Upper lobe of left lung (tissue), 4 donors: ENCODE measurements around the gene PBX4.

ENCODE experiments used
- EP300 ChIP-seq, 4 donors: sonication (generic); formaldehyde crosslinking; IDR thresholded peaks; one replicate each; pipeline ENCODE4 v1.5.1; 2017; ENCODE audit warnings: antibody characterized with exemption in 4 of 4, control low read depth in 2 of 4
- POLR2A ChIP-seq, 4 donors: fragments of 450-650 bp; IDR thresholded peaks; one replicate each; pipeline ENCODE4 v1.5.1; 2016 to 2017; ENCODE audit warnings: antibody characterized with exemption in 4 of 4, mild to moderate bottlenecking in 2 of 4
- POLR2AphosphoS5 ChIP-seq, 2 donors: sonication (generic); formaldehyde crosslinking; IDR thresholded peaks; one replicate each; pipeline ENCODE4 v1.5.1; 2017; ENCODE audit warnings: antibody characterized with exemption in 2 of 2
- TF ChIP-seq, protein P1 (sequence below), 6 experiments: fragments of 450-650 bp in 4 of 6; fragments of 200-600 bp in 2 of 6; sonication (generic) in 2 of 6; IDR thresholded peaks; one replicate each; pipeline ENCODE4 v1.5.1; 2016 to 2019; ENCODE audit warnings: antibody characterized with exemption in 6 of 6

- TF ChIP-seq, protein P1, sequence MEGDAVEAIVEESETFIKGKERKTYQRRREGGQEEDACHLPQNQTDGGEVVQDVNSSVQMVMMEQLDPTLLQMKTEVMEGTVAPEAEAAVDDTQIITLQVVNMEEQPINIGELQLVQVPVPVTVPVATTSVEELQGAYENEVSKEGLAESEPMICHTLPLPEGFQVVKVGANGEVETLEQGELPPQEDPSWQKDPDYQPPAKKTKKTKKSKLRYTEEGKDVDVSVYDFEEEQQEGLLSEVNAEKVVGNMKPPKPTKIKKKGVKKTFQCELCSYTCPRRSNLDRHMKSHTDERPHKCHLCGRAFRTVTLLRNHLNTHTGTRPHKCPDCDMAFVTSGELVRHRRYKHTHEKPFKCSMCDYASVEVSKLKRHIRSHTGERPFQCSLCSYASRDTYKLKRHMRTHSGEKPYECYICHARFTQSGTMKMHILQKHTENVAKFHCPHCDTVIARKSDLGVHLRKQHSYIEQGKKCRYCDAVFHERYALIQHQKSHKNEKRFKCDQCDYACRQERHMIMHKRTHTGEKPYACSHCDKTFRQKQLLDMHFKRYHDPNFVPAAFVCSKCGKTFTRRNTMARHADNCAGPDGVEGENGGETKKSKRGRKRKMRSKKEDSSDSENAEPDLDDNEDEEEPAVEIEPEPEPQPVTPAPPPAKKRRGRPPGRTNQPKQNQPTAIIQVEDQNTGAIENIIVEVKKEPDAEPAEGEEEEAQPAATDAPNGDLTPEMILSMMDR (IDR thresholded peaks at IDR 0.05): no peak
- TF ChIP-seq POLR2A (IDR thresholded peaks at IDR 0.05): no peak
- no peak for TF ChIP-seq POLR2AphosphoS5 (IDR thresholded peaks at IDR 0.05)
- TF ChIP-seq EP300 (IDR thresholded peaks at IDR 0.05): no peak
Observed at GRCh38 chr19:19633711-19634515, 15.4 kb upstream of the PBX4 start.
